AG04449 (cell line): ENCODE data around the gene ALG8.
"Not testable (repeated sequence)": the region's sequence is repeated elsewhere in the genome, so short reads cannot be mapped to it uniquely, and the experiment has no call there.

Source experiments
- CTCF ChIA-PET: fragments of 350-600 bp; formaldehyde crosslinking; extraction: SDS; loops from one replicate; lab custom pipeline; 2021; ENCODE audit warnings: antibody characterized with exemption; lab: Yijun Ruan, JAX
- POLR2A ChIA-PET: fragments of 400-600, 350-600 bp; formaldehyde crosslinking; extraction: SDS; loops from one replicate; lab custom pipeline; 2020; ENCODE audit warnings: antibody characterized with exemption, inconsistent platforms; lab: Yijun Ruan, JAX
- DNase-seq: peaks from one replicate; pipeline ENCODE4 v3.0.0-alpha.2; 2010; ENCODE audit warnings: low read depth, low spot score
- H3K4me3 ChIP-seq: 2 replicates; pipeline ENCODE4 v1.5.1; 2011; ENCODE audit warnings: low read depth, mild to moderate bottlenecking, control low read depth, low read length
- CTCF ChIP-seq: IDR thresholded peaks from one replicate; pipeline ENCODE4 v1.5.1; 2011; ENCODE audit warnings: mild to moderate bottlenecking, moderate library complexity, low read length, control low read depth, inconsistent platforms; ENCODE audit not compliant: insufficient read depth; ENCODE audit errors: missing control alignments

Gene ALG8

GRCh38 chr11:78061088-78061920 is 78.1 kb downstream of the ALG8 start:
- TF ChIP-seq CTCF, result no peak
- H3K4me3 ChIP-seq, result no peak overlapping the region
- POLR2A ChIA-PET, result interaction anchor here (0.7 kb wide), 1 partner anchor 15 kb away, joined by 3 read pairs; no protein-coding TSS in a partner anchor
- CTCF ChIA-PET, result interaction anchor here (1.0 to 1.7 kb wide), 2 partner anchors 14 to 15 kb away, joined by 4 to 9 read pairs; no protein-coding TSS in a partner anchor
- no peak for DNase-seq

- POLR2A ChIA-PET, result interaction anchor here (0.7 kb wide), 1 partner anchor 15 kb away, joined by 3 read pairs; no protein-coding TSS in a partner anchor
- H3K4me3 ChIP-seq, result no peak overlapping the region
- no peak for DNase-seq
- CTCF ChIA-PET, result interaction anchor here (1.0 to 1.7 kb wide), 2 partner anchors 13 to 15 kb away, joined by 4 to 9 read pairs; no protein-coding TSS in a partner anchor
- no peak for TF ChIP-seq CTCF
These were observed 78.9 kb downstream of the ALG8 start for GRCh38 chr11:78060533-78060932.

GRCh38 chr11:78059749-78060328 is 79.6 kb downstream of the ALG8 start:
- H3K4me3 ChIP-seq, DNase-seq, CTCF ChIA-PET, POLR2A ChIA-PET: not testable (repeated sequence)

- POLR2A ChIA-PET, result interaction anchor here (0.7 kb wide), 1 partner anchor 16 kb away, joined by 3 read pairs; no protein-coding TSS in a partner anchor
- CTCF ChIA-PET, result interaction anchor here (0.7 kb wide), 1 partner anchor 11 kb away, joined by 4 read pairs; no protein-coding TSS in a partner anchor
- no peak for TF ChIP-seq CTCF
- H3K4me3 ChIP-seq, result no peak overlapping the region
- DNase-seq, result no peak
These were observed 81.9 kb downstream of the ALG8 start for GRCh38 chr11:78057462-78058055.

GRCh38 chr11:78056093-78056492 is 83.3 kb downstream of the ALG8 start:
- CTCF ChIA-PET, result interaction anchor here (3.3 kb wide), 1 partner anchor 10 kb away, joined by 26 read pairs; no protein-coding TSS in a partner anchor

More at GRCh38 chr11:78056093-78056492, 83.3 kb downstream of the ALG8 start:
- DNase-seq, result no peak
- H3K4me3 ChIP-seq, result no peak overlapping the region
- POLR2A ChIA-PET, result no interaction called here
- TF ChIP-seq CTCF, result no peak
